H9 (cell line): ENCODE measurements around the gene ADORA2B. TPM values are rescaled to one million over a fixed set of nuclear protein-coding genes. Genes with fewer than 3 reads are reported as not detected.

Experiments
- DNase-seq: peaks from one replicate; pipeline ENCODE4 v3.0.0-alpha.2; 2017
- H2AFZ ChIP-seq: one replicate; pipeline ENCODE4 v1.6.1; 2013; ENCODE audit warnings: mild to moderate bottlenecking, low read length, control low read depth, moderate library complexity
- H2AK5ac ChIP-seq: 2 replicates; pipeline ENCODE4 v1.6.1; 2013; ENCODE audit warnings: low read length, control low read depth, mixed read lengths; ENCODE audit not compliant: insufficient read length
- H2BK120ac ChIP-seq: one replicate; pipeline ENCODE4 v1.6.1; 2013; ENCODE audit warnings: low read depth, mild to moderate bottlenecking, low read length, control low read depth, inconsistent platforms; ENCODE audit not compliant: poor library complexity, severe bottlenecking
- H2BK12ac ChIP-seq: 2 replicates; pipeline ENCODE4 v1.6.1; 2013; ENCODE audit warnings: low read length, control low read depth, mixed read lengths, low read depth; ENCODE audit not compliant: insufficient read length
- H2BK15ac ChIP-seq: 2 replicates; pipeline ENCODE4 v1.6.1; 2013; ENCODE audit warnings: low read depth, low read length, control low read depth
- H2BK20ac ChIP-seq: one replicate; pipeline ENCODE4 v1.6.1; 2013; ENCODE audit warnings: low read depth, mild to moderate bottlenecking, low read length, control low read depth, inconsistent platforms; ENCODE audit not compliant: poor library complexity, severe bottlenecking
- H2BK5ac ChIP-seq: 2 replicates; pipeline ENCODE4 v1.6.1; 2013; ENCODE audit warnings: low read length, control low read depth, mixed read lengths; ENCODE audit not compliant: insufficient read length
- H3K14ac ChIP-seq: 2 replicates; pipeline ENCODE4 v1.6.1; 2013; ENCODE audit warnings: low read length, control low read depth; ENCODE audit not compliant: insufficient read depth
- H3K18ac ChIP-seq: 2 replicates; pipeline ENCODE4 v1.6.1; 2013; ENCODE audit warnings: low read depth, mild to moderate bottlenecking, mixed read lengths, low read length, control low read depth; ENCODE audit not compliant: insufficient read length
- H3K23ac ChIP-seq: 2 replicates; pipeline ENCODE4 v1.6.1; 2013; ENCODE audit warnings: low read length, control low read depth, mixed read lengths, low read depth; ENCODE audit not compliant: insufficient read length
- H3K23me2 ChIP-seq: 2 replicates; pipeline ENCODE4 v1.6.1; 2013; ENCODE audit warnings: low read depth, mild to moderate bottlenecking, mixed read lengths, low read length, control low read depth; ENCODE audit not compliant: insufficient read length, poor library complexity, severe bottlenecking
- H3K27ac ChIP-seq: 2 replicates; pipeline ENCODE4 v1.5.1; 2013; ENCODE audit warnings: low read length, control low read depth, mixed read lengths, low read depth; ENCODE audit not compliant: insufficient read length
- H3K27me3 ChIP-seq: 2 replicates; pipeline ENCODE4 v1.6.1; 2013; ENCODE audit warnings: low read length, control low read depth, inconsistent platforms; ENCODE audit not compliant: insufficient read depth
- H3K4ac ChIP-seq: 2 replicates; pipeline ENCODE4 v1.6.1; 2013; ENCODE audit warnings: low read depth, mild to moderate bottlenecking, control low read depth, inconsistent platforms, low read length, moderate library complexity
- H3K4me1 ChIP-seq: 2 replicates; pipeline ENCODE4 v1.6.1; 2013; ENCODE audit warnings: low read length, control low read depth, inconsistent platforms; ENCODE audit not compliant: insufficient read depth
- H3K4me2 ChIP-seq: 2 replicates; pipeline ENCODE4 v1.6.1; 2013; ENCODE audit warnings: low read length, control low read depth, mixed read lengths; ENCODE audit not compliant: insufficient read length, insufficient read depth
- H3K56ac ChIP-seq: 2 replicates; pipeline ENCODE4 v1.6.1; 2013; ENCODE audit warnings: low read depth, mild to moderate bottlenecking, mixed read lengths, low read length, control low read depth; ENCODE audit not compliant: insufficient read length
- H3K79me1 ChIP-seq: 2 replicates; pipeline ENCODE4 v1.6.1; 2013; ENCODE audit warnings: low read depth, mild to moderate bottlenecking, moderate library complexity, low read length, control low read depth, inconsistent platforms; ENCODE audit not compliant: insufficient read depth, poor library complexity, severe bottlenecking
- H3K79me2 ChIP-seq: 2 replicates; pipeline ENCODE4 v1.6.1; 2013; ENCODE audit warnings: low read length, control low read depth, inconsistent platforms; ENCODE audit not compliant: insufficient read depth
- H3K9ac ChIP-seq: 2 replicates; pipeline ENCODE4 v1.6.1; 2013; ENCODE audit warnings: low read length, control low read depth, mixed read lengths; ENCODE audit not compliant: insufficient read length; ENCODE audit errors: extremely low read depth
- H3K9me3 ChIP-seq: one replicate; pipeline ENCODE4 v1.6.1; 2013; ENCODE audit warnings: low read depth, low read length, inconsistent platforms; ENCODE audit not compliant: control insufficient read depth
- H3T11ph ChIP-seq: one replicate; pipeline ENCODE4 v1.6.1; 2013; ENCODE audit warnings: mild to moderate bottlenecking, low read length, control low read depth, inconsistent platforms
- H4K20me1 ChIP-seq: one replicate; pipeline ENCODE4 v1.6.1; 2013; ENCODE audit not compliant: control insufficient read depth, insufficient read length, insufficient read depth
- H4K5ac ChIP-seq: 2 replicates; pipeline ENCODE4 v1.6.1; 2013; ENCODE audit warnings: low read depth, mild to moderate bottlenecking, mixed read lengths, low read length, control low read depth; ENCODE audit not compliant: insufficient read length
- H4K8ac ChIP-seq: replicated peaks from 2 replicates; pipeline ENCODE4 v1.6.1; 2013; ENCODE audit warnings: low read length, control low read depth, mixed read lengths, low read depth; ENCODE audit not compliant: insufficient read length
- H4K91ac ChIP-seq: 2 replicates; pipeline ENCODE4 v1.6.1; 2013; ENCODE audit warnings: low read depth, mild to moderate bottlenecking, moderate library complexity, mixed read lengths, low read length, control low read depth; ENCODE audit not compliant: insufficient read length
- H3K27ac Mint-ChIP-seq, 3 experiments: 2 replicates in 2 of 3; 3 replicates in 1 of 3; pipeline ENCODE4 v1.8.0; 2020 to 2021; ENCODE audit warnings: mixed read lengths in 3 of 3, mild to moderate bottlenecking in 1 of 3, moderate library complexity in 1 of 3
- H3K27me3 Mint-ChIP-seq: 2 replicates; pipeline ENCODE4 v1.8.0; 2021; ENCODE audit warnings: low read depth, mild to moderate bottlenecking, moderate library complexity, mixed read lengths
- H3K36me3 Mint-ChIP-seq, 3 experiments: 2 replicates in 2 of 3; 3 replicates in 1 of 3; pipeline ENCODE4 v1.8.0; 2020 to 2021; ENCODE audit warnings: low read depth in 3 of 3, mixed read lengths in 3 of 3; ENCODE audit not compliant: insufficient read depth in 1 of 3
- H3K4me1 Mint-ChIP-seq, 2 experiments: 2 replicates each; pipeline ENCODE4 v1.8.0; 2020; ENCODE audit warnings: mixed read lengths in 2 of 2
- H3K4me3 Mint-ChIP-seq, 2 experiments: 2 replicates in 1 of 2; 3 replicates in 1 of 2; pipeline ENCODE4 v1.8.0; 2020 to 2021; ENCODE audit warnings: mild to moderate bottlenecking in 2 of 2, mixed read lengths in 2 of 2, moderate library complexity in 1 of 2
- H3K9me3 Mint-ChIP-seq, 2 experiments: 2 replicates in 1 of 2; 3 replicates in 1 of 2; pipeline ENCODE4 v1.8.0; 2020; ENCODE audit warnings: mild to moderate bottlenecking in 2 of 2, mixed read lengths in 2 of 2, moderate library complexity in 1 of 2
- WGBS: extraction: QIAGEN DNeasy Blood & Tissue Kit; methylation state at CpG from one replicate; pipeline ENCODE4 v1.1.7; 2013; ENCODE audit warnings: missing lambda C conversion rate, low lambda C conversion rate, mixed read lengths; ENCODE audit not compliant: insufficient read length; ENCODE audit errors: extremely low coverage; 5-methylcytosine and 5-hydroxymethylcytosine counted together
- total RNA-seq: library from RNA; stranded (reverse); gene quantifications from 2 replicates; pipeline ENCODE4 v1.2.1, GENCODE V29; 2021
- TF ChIP-seq, protein P1 (sequence below): fragments of 200-600 bp; sonication (generic); conservative IDR thresholded peaks from 3 replicates; pipeline ENCODE4 v1.8.0; 2021; ENCODE audit warnings: antibody characterized with exemption, mild to moderate bottlenecking

Gene ADORA2B
- total RNA-seq, 1 experiment from 2014 or later, result 3.1 TPM

DNA sequence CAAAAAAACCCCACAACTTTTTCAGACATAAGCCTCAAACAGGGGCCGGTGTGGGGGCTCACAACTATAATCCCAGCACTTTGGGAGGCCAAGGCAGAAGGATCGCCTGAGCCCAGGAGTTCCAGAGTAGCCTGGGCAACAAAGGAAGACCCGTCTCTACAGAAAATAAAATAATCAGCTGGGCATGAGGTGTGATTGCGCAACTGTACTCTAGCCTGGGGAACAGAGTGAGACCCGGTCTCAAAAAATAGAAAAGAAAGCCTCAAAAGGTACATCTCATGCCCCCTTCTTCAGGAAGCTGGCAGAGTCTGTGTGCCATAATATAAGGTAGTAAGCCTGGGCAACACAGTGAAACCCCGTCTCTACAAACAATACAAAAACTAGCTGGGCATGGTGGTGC lies 51.4 kb downstream of the ADORA2B start:
- no peak overlapping the region for H2BK15ac ChIP-seq
- WGBS, result no CpG with 5 or more reads among the region's 6 CpGs
- H3K4me1 Mint-ChIP-seq, result peaks cover 9 to 12% of the 10 kb centered on the region in 2 experiments

More for the DNA sequence above, 51.4 kb downstream of the ADORA2B start:
- no peak overlapping the region for H2BK20ac ChIP-seq
- no peak overlapping the region for H2AK5ac ChIP-seq
- H3K27ac Mint-ChIP-seq, result peak overlapping the region in 1 of 3 experiments; percentile 28; a peak in 1 of 7 replicates
- H4K20me1 ChIP-seq, result no peaks in the 10 kb centered on the region
- no peak overlapping the region for H3K18ac ChIP-seq
- H3K4ac ChIP-seq, result no peak overlapping the region
- no peak overlapping the region for H3T11ph ChIP-seq
- H3K4me1 ChIP-seq, result 0 out of 2 replicates have a peak, but pooled peaks cover 4% of the 10 kb centered on the region
- no peak overlapping the region for H4K8ac ChIP-seq
- no peak overlapping the region for H3K23ac ChIP-seq
- no peaks in the 10 kb centered on the region for H3K9me3 ChIP-seq
- no peak overlapping the region for H3K9ac ChIP-seq
- no peak overlapping the region for H3K27ac ChIP-seq
- no peak overlapping the region for H2BK120ac ChIP-seq
- H3K27me3 Mint-ChIP-seq, result no peaks in the 10 kb centered on the region
- no peak overlapping the region for H2BK12ac ChIP-seq
- no peaks in the 10 kb centered on the region for H3K27me3 ChIP-seq
- peaks cover 7% of the 10 kb centered on the region for H3K23me2 ChIP-seq
- no peak overlapping the region for H3K14ac ChIP-seq
- no peak overlapping the region for H4K91ac ChIP-seq
- H2AFZ ChIP-seq, result no peak overlapping the region
- H2BK5ac ChIP-seq, result no peak overlapping the region
- H4K5ac ChIP-seq, result no peak overlapping the region
- TF ChIP-seq, protein P1, sequence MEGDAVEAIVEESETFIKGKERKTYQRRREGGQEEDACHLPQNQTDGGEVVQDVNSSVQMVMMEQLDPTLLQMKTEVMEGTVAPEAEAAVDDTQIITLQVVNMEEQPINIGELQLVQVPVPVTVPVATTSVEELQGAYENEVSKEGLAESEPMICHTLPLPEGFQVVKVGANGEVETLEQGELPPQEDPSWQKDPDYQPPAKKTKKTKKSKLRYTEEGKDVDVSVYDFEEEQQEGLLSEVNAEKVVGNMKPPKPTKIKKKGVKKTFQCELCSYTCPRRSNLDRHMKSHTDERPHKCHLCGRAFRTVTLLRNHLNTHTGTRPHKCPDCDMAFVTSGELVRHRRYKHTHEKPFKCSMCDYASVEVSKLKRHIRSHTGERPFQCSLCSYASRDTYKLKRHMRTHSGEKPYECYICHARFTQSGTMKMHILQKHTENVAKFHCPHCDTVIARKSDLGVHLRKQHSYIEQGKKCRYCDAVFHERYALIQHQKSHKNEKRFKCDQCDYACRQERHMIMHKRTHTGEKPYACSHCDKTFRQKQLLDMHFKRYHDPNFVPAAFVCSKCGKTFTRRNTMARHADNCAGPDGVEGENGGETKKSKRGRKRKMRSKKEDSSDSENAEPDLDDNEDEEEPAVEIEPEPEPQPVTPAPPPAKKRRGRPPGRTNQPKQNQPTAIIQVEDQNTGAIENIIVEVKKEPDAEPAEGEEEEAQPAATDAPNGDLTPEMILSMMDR, result no peak
- DNase-seq, result no peak
- peaks cover 10 to 25% (median 20%) of the 10 kb centered on the region in 3 experiments for H3K36me3 Mint-ChIP-seq
- peaks cover 9% of the 10 kb centered on the region; the same call in 1 of the 2 replicates for H3K79me2 ChIP-seq
- H3K79me1 ChIP-seq, result peaks cover 6% of the 10 kb centered on the region
- peaks cover 0 to 2% of the 10 kb centered on the region in 2 experiments; a peak in 2 of 5 replicates for H3K9me3 Mint-ChIP-seq
- no peak overlapping the region for H3K4me2 ChIP-seq
- no peak overlapping the region for H3K56ac ChIP-seq
- no peak overlapping the region for H3K4me3 Mint-ChIP-seq
